A172 (cell line): Measurements from ENCODE around the gene DAB1. TPM values are rescaled to one million over a fixed set of nuclear protein-coding genes. Genes with fewer than 3 reads are reported as not detected.
"Not testable (repeated sequence)": the region's sequence is repeated elsewhere in the genome, so short reads cannot be mapped to it uniquely, and the experiment has no call there.

ENCODE experiments used
- DNase-seq: peaks from one replicate; pipeline ENCODE4 v3.0.0-alpha.2; 2015; ENCODE audit warnings: low spot score
- total RNA-seq: library from RNA; depleted of rRNA; stranded (reverse); fragments of >200 nt; shearing (Covaris generic); gene quantifications from 2 replicates; pipeline ENCODE4 v1.2.3, GENCODE V29; 2014

The DAB1 gene
- total RNA-seq, 1 experiment from 2014 or later, result not detected

DNA sequence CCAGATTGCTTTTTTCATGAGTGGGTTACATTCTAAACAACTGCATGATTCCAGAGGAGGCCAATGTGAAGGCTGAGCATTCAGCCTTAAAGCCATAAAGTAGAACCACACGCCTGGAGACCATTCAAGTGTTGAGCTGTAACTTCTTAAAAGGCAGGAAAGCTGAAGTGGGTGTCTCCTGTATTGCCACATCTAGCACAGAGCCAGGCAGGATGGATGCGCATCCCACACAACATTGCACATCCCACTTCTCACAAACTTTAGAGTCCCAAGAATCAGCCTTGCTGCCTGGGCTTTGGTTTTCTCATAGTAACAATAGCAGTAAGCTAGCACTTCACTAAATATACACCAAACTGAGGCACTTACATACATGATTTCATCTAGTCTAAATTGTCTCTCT, 151.7 kb downstream of the DAB1 start:
- no peak for DNase-seq

DNA sequence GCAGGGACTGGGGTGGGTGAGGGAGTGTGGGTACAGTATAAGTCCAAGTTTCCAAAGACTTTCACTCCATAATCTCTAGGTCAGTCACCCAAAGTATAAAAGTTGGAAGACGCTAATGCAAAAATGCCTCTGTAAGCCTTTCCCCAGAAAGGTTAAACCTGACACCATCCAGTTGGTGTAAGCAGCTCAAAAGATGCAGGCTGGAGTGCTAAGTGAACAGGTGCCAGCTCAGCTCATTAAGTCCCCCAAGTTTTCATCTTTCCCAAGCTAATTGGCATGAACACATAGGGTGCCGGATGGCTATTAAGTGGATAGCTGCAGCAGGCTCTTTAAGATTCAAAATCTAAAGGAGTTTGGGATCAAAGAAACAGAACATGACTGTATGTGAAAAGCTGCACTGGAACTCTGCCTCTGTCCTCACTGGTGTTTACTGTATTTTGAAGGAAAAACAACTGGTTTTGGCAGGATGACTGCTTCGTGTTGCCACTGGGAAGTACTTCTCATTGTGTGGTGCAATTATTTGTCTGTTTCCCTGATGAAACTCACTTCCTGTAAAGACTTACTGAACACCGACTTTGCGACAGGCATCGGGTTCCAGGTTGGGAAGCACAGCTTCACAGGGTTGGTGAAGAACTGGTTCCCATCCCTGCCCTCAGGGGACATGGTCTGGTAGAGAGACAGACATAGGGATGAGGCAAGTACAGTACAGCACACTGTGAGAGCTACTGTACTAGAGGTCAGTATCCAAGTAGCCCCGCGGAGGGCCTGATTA, 152.7 kb downstream of the DAB1 start:
- DNase-seq, result no peak

DNA sequence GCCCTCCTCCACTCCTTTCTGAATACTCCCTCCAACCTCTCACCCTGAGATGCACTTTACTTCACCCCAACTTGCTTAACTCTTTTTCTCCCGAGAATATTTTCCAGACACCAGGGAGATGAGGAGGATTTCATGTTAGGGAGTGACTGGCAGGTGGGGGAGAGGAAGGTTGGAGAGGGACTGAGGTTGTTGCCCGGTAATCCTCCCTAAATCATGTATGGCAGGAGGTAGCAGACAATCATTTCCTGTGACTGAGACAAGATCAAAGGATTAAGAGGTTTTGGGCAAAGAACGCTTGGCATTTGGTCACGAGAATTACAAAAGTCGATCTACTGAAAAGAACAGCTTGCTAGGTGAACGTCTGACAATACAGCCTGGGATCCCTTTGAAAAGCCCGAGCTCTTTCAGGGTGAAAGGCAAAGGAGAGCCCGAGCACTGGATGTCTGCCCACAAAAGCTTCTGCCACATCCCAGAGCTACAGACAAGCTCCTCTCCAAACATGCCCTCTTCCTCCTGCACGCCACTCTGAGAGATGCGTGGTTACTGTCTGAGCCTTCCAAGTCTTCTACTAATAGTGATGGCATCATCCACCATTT, 154.1 kb downstream of the DAB1 start:
- DNase-seq, result no peak

DNA sequence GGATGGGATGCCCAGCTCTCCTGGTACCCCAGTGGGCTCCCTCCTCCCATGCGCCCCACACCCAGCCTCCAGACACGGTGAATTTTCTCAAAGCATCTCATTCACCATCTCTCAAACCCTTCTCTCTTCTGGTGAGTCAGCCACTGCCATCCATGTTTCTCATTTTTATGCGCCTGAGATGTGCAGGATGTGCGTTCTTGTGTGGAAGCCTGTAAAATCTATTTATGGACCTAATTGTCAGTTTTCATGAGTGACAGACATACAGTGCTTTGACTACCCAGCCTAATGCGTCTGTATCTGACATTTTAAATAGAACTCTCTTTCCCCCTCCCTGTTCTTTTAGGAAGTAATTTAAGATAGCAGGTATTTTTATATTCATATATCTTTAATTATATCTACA, 158.8 kb downstream of the DAB1 start:
- DNase-seq, result no peak

DNA sequence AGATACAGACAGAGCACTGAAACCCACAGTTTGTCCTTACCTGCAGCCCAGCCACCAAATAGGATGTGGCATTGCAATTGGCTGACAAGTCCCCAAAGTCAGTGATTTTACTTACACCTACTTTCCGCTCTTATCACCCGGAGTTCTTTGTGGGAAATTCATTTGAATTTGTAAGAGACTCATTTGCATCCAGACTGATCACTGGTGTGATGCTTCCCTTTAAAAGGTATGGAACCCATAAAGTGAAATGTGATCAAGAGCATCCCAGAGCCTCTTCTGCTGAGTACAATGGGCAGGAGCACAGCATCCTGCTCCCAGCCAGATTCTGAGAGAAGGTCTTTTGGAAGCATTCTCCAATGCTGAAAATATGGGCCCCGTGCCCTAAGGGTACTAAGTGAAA, 161.4 kb downstream of the DAB1 start:
- no peak for DNase-seq

DNA sequence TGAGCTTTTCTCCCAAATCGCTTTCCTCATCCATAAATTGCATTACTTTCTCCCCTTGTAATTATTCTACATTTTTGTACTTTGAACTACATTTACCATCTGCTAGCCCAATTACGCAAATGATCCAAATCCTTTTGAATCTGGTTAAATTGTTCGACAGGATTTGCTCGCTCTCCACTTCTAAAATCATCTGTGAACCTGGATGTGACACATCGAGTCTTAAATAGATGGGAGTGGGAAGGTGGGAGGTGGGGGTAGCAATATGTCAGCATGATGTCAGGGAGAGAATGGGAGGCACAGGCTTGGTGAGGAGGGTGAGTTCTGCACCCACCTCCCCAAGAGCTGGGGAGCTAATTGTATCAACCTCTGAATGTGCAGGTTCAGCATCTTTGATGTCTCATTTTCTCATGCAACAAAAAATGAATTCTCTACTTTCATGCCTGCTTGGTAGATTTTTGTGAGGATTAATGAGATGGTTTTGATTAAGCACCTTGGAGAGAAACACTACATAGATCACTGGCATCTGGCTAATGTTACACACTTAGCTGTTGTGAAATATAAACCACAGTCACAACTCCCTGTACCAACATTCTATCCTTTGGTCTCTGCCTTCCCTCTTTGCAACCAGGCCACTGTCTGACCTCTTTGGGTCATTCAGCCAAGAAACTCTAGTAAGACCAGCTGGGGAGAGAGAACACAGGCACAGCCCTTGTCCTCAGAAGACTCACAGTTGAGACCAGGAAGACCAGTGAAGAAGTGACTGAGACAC, 165.1 kb downstream of the DAB1 start:
- no peak for DNase-seq

DNA sequence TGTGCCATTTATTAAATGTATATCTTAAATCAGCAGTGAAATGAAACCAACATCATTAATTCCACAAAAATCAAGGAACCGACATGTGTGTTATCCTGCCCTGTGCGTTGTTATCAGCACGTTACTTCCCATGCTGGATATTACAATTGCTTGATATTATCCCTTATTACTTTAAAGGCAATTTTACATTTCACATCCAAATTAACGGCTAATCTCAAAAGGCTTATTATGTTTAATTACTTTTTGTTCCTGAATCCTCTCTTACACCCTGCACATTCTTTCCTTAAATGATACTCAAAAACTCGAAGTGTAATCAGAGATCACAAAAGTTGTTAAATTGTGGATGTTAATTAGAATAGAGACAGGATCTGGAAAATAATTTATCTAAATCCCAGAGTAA, 167.9 kb downstream of the DAB1 start:
- DNase-seq, result no peak

DNA sequence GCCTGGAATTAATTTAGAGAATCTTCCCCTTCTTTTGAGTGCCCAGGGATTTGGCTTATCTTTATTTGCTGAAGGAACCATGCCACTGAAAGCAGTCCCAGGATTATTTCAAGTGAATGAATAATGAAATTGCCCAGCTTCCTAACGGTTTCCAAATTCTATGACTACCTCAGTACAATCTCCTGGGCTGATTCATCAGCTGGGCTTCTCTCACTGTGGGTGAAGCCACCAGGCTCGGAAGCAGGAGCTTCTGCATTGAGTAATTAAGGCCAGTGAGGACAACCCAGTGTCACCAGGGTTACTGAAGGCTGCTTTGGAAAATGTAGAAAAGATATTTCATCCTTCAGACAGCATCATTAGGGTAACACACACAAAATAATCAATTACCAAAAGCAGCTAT, 169.8 kb downstream of the DAB1 start:
- DNase-seq, result no peak

DNA sequence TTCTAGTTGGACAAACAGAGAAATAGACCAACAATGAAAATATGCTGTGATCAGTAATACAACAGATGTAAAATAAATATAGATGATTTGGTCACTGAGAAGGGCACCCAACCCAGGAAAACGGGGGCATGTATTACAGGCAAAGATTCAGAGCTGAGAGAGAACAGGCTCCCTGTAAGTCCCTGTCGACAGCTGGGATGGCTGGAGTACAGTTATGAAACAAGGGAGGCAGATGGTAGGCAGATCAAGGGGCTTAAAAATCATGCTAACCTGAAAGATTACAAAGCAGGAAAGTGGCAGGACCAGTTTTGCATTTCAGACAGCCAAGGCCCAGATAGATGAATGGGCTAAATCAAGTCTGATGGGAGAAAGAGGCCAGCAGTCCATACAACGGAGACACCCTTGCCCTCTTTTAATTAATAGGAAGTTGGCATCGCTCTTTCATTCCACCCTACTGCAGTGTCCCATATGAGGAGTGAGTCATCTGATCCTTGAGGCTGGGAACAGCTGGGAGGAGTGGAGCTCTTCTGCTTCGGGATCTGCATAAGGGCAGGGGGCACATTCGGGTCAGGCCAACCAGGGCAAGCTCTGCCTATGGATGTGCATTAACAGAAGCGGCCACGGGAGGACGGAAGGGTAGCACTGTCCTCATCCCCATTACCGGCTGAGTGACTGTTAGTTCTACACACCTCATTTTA, 171.1 kb downstream of the DAB1 start:
- DNase-seq, result no peak

DNA sequence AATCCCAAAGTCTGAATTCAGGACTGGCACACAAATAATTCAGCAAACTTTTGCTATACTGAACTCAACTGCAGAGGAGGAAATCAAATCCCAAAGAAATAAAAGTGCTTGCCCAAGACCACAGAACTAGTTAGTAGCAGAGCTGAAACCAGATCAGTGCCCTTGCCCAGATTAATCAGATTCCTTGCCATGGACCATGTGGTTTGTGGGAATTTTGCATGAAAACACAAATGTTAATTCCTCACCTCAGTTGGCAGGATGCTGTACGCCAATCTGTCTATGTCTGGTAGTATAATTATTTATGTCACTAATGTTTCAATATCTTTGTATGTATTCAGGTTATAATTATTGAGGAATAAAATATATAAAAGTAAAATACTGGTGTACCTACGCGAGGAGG, 173.8 kb downstream of the DAB1 start:
- DNase-seq, result no peak

DNA sequence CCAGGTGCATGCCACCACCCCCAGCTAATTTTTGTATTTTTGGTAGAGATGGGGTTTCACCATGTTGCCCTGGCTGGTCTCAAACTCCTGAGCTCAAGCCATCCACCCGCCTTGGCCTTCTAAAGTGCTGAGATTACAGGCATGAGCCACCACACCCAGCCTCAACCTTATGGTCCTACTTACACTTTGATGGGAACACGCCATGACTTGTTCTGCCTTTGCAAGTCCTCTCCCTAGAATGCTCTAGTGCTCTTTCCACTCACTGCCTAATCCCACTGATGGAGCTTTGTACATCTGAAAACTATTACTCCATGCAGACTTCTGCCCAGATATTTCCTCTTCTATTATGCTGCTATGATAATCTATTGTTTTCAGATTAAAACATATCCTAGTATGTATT, 174.3 kb downstream of the DAB1 start:
- no peak for DNase-seq

DNA sequence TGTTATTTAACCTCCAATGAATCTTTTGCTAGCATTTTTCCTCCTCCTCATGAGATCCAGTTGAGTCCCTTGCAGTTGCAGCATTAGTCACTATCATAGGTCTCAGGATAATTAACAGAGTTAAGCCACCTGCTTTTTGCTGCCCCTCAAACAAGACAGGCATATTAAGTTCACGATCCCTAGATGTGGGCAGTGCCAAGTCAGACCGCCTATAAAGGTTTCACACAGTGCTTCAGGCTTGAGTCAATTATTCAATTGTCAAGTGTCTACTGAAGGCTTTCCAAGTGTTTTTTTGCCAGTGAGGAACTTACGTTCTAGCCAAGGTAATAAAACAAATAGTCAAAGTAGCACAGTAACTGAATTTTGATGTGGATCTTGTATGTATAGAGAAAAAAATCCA, 175.0 kb downstream of the DAB1 start:
- DNase-seq, result no peak

DNA sequence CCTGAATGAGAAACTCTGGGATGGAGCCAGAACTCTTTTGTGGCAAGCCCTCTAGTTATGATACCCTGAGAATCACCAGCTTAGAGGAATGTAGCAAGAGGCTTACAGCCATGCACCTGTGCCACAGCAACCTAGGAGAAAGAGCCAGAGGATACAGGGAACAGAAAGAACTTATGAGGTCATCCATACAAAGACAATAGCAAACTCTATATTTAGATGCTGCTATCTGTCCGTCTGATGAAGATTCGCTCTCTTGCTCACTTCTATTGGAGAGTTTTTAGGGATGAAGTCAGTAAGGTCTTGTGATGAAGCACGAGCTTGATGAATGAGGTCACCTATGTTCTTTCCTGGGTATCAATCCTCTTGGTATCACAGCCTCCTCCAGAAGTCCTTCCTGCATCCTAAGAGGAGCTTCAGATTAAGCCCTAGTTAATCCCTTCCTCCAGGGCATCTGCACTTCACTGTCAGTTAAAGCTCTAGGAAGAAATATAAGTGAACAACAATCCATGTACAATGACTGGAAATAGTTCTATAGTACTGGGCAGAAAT, 185.6 kb downstream of the DAB1 start:
- DNase-seq, result no peak

DNA sequence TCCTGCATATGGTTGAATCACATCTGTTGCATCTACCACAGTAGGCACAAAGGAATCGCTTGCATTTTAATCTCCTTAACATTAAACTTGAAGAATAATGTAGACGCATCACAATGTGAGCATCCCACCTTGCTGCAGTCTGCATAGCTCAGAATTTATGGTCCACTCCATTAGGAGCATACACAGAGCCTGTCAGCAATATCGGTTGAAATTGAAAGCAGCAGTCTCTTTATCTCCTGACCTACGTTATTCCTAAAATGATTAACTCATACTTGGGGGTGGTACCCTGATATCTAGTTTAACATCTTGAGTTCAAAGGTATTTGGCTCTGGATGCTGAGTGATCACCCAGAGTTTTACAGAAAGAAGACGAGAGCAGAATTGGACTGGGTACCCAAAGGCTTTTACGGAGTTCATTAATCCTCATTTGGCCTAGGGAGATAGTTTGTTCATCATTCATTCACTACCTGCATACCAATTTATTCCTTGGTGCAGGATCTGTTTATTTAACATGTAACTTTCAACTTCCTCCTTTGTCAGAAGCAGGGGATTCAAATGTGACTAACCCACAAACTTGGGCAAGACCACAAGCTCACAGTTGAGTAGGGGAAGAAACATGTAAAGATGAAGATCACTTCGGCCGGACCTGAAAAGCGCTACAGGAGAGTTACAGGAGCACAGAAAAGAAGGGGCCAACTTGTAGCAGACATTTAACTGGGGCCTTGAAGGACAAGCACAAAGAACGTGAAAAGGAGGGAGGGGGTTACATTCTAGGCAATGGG, 187.9 kb downstream of the DAB1 start:
- no peak for DNase-seq

DNA sequence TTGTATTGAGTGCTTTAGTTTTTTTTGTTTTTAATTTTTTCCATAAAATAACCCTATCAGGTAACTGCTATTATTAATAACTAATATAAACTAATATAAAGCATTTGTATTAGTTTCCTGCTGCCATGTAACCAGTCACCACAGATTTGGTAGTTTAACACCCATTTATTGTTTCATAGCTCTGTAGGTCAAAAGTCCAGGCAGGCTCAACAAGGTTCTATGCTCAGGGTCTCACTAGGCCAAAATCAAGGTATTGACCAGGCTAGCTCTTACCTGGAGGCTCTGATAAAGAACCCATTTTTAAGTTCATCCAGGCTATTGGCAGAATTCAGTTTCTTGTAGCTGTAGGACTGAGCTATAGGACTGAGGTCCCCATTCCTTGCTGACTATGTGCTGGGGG, 189.4 kb downstream of the DAB1 start:
- no peak for DNase-seq

DNA sequence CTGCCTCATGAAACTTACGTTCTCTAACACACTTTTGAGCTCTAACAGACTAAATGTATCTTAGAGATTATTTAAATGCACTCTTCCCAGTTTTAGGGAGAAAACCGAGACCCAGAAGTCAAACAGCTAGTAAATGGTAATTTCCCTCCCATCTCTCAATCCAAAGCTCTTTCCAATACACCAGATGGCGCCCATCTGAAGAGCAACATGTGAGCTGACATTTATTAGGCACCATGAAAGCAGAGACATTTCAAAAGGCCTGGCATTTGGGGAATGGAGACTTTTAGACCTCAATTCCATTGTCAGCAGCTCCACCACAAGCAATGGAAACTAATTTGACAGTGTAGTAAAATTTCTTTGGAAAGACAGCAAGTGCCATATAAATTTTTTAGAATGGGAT, 191.4 kb downstream of the DAB1 start:
- no peak for DNase-seq

DNA sequence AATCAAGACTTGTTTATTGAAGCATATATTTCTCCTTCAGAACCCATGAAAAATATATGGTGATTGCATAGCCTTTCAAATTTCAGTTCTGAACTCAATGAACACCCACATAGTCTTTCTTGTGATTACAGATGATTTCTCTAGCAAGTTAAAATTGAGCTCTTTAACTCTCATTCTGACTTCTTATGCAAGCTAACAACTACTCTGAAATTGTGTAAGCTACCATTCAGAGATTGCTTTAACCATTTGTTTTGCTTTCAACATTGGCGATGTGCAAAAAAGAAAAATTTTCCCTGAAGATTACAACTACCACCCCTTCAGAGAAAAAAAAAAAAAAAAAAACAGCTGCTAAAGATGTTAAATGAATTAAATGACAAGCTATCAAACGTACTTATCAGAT, 193.9 kb downstream of the DAB1 start:
- DNase-seq, result no peak

DNA sequence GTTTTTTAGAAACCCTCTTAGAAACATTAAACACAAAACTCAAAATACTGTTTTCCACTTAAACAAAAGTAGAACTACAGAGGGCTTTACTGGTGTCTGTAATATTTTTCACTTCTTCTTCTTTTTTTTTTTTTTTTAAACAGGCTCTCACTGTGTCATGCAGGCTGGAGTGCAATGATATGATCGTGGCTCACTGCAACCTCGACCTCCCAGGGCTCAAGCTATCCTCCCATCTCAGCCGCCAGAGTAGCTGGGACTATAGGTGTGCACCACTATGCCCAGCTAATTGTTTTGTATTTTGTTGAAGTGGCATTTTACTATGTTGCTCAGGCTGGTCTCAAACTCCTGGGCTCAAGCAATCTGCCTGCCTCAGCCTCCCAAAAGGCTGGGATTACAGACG, 194.8 kb downstream of the DAB1 start:
- DNase-seq, result no peak

DNA sequence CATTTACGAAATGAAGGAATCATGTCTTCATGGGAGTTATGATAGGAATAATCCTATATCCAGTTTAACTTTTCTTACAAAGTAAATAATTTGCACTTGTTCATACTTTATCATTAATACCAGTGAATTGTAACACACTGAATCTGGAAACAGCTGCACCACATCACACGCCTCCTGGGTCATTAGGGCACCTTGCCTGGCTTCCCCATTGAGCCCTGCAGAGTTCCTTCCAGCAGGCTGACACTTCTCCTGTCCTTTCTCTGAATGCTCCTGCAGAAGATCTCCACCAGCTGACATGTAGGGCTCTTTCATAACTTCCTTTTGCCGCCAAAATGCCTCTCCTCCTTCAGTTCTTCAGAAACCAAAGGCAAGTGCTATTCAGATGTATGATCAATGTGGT, 201.1 kb downstream of the DAB1 start:
- DNase-seq, result no peak

DNA sequence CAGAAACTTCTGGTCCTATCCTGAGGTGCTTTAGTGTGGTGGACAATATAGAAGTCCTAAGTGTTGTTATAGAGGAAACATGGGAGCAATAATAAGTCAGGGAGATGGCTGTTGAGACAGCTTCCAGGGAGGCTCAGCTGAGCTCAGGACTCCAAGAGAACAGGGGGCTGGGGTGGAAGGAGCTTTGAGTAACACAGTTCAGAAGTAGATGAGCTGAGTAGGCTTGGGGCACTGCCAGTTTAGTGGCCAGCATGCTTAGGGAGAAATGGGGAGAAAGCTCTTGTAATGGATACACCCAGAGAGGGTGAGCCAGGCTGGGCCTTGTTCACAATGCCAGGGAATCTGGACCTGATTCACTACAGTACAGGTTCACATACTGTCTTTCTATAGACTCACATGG, 201.6 kb downstream of the DAB1 start:
- no peak for DNase-seq

DNA sequence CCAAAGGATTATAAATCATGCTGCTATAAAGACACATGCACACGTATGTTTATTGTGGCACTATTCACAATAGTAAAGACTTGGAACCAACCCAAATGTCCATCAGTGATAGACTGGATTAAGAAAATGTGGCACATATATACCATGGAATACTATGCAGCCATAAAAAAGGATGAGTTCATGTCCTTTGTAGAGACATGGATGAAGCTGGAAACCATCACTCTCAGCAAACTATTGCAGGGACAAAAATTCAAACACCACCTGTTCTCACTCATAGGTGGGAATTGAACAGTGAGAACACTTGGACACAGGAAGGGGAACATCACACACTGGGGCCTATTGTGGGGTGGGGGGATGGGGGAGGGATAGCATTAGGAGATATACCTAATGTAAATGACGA, 203.0 kb downstream of the DAB1 start:
- not testable (repeated sequence) for DNase-seq
